Measurements from ENCODE around the gene CDO1. TPM values are rescaled to one million over a fixed set of nuclear protein-coding genes. Genes with fewer than 3 reads are reported as not detected.
A peak's percentile ranks its signal among the peaks of the same experiment; 100 is the strongest.

Gene CDO1
- total RNA-seq, 1 donor from 2014 or later = 2.8 TPM

GRCh38 chr5:115815006-115815692, 1.3 kb downstream of the CDO1 start:
- TF ChIP-seq CTCF (IDR thresholded peaks at IDR 0.05) = no peak
- Mint-ChIP-seq H3K4me1 (ENCODE audit: low read depth) (peaks cover 16% of the 10 kb centered on the region), H3K27ac (ENCODE audit: unreplicated experiment) (no peak overlapping the region), H3K36me3 (ENCODE audit: low read depth) (peaks cover 3% of the 10 kb centered on the region), H3K27me3 (ENCODE audit: low read depth) (peaks cover 14% of the 10 kb centered on the region), H3K9me3 (ENCODE audit: low read depth) (no peaks in the 10 kb centered on the region), H3K4me3 (ENCODE audit: unreplicated experiment) (peak overlapping the region; percentile 87)
- no peak for DNase-seq (ENCODE audit: low spot score)

- H3K27ac Mint-ChIP-seq (ENCODE audit: unreplicated experiment) = no peak overlapping the region
- no peaks in the 10 kb centered on the region for H3K9me3 Mint-ChIP-seq (ENCODE audit: low read depth)
- DNase-seq (ENCODE audit: low spot score) = no peak
- peaks cover 16% of the 10 kb centered on the region for H3K4me1 Mint-ChIP-seq (ENCODE audit: low read depth)
- H3K27me3 Mint-ChIP-seq (ENCODE audit: low read depth) = peaks cover 14% of the 10 kb centered on the region
- no peak for TF ChIP-seq CTCF (IDR thresholded peaks at IDR 0.05)
- H3K4me3 Mint-ChIP-seq (ENCODE audit: unreplicated experiment) = no peak overlapping the region
- H3K36me3 Mint-ChIP-seq (ENCODE audit: low read depth) = peaks cover 3% of the 10 kb centered on the region
Measured at GRCh38 chr5:115813719-115814118, 2.7 kb downstream of the CDO1 start.

GRCh38 chr5:115812372-115812771, 4.1 kb downstream of the CDO1 start:
- H3K4me3 Mint-ChIP-seq (ENCODE audit: unreplicated experiment) = no peak overlapping the region

GRCh38 chr5:115811406-115811805, 5.1 kb downstream of the CDO1 start:
- no peak for TF ChIP-seq CTCF (IDR thresholded peaks at IDR 0.05)
- no peak for DNase-seq (ENCODE audit: low spot score)
- peaks cover 16% of the 10 kb centered on the region for H3K4me1 Mint-ChIP-seq (ENCODE audit: low read depth)
- no peaks in the 10 kb centered on the region for H3K9me3 Mint-ChIP-seq (ENCODE audit: low read depth)
- peaks cover 11% of the 10 kb centered on the region for H3K36me3 Mint-ChIP-seq (ENCODE audit: low read depth)
- no peak overlapping the region for H3K4me3 Mint-ChIP-seq (ENCODE audit: unreplicated experiment)
- no peak overlapping the region for H3K27ac Mint-ChIP-seq (ENCODE audit: unreplicated experiment)
- H3K27me3 Mint-ChIP-seq (ENCODE audit: low read depth) = peaks cover 14% of the 10 kb centered on the region

More at GRCh38 chr5:115812372-115812771, 4.1 kb downstream of the CDO1 start:
- Mint-ChIP-seq H3K9me3 (ENCODE audit: low read depth) (no peaks in the 10 kb centered on the region), H3K27ac (ENCODE audit: unreplicated experiment) (no peak overlapping the region), H3K27me3 (ENCODE audit: low read depth) (peaks cover 14% of the 10 kb centered on the region), H3K36me3 (ENCODE audit: low read depth) (peaks cover 10% of the 10 kb centered on the region), H3K4me1 (ENCODE audit: low read depth) (peaks cover 16% of the 10 kb centered on the region)
- DNase-seq (ENCODE audit: low spot score) = no peak
- no peak for TF ChIP-seq CTCF (IDR thresholded peaks at IDR 0.05)

GRCh38 chr5:115810761-115811160, 5.7 kb downstream of the CDO1 start:
- TF ChIP-seq CTCF (IDR thresholded peaks at IDR 0.05) = no peak
- Mint-ChIP-seq H3K27me3 (ENCODE audit: low read depth) (peaks cover 14% of the 10 kb centered on the region), H3K9me3 (ENCODE audit: low read depth) (no peaks in the 10 kb centered on the region), H3K4me1 (ENCODE audit: low read depth) (peaks cover 12% of the 10 kb centered on the region), H3K27ac (ENCODE audit: unreplicated experiment) (no peak overlapping the region), H3K36me3 (ENCODE audit: low read depth) (peaks cover 11% of the 10 kb centered on the region), H3K4me3 (ENCODE audit: unreplicated experiment) (no peak overlapping the region)
- DNase-seq (ENCODE audit: low spot score) = no peak
